Activated T-cell treated with anti-CD3 and anti-CD28 coated beads, Interleukin-2, amount 50 U/mL, for 72 hours (primary cell): ENCODE results near the gene FMN1. TPM values are rescaled to one million over a fixed set of nuclear protein-coding genes. Genes with fewer than 3 reads are reported as not detected.

Experiments used
- ATAC-seq, 2 donors: fragments of 150-1000 bp; cut with Tn5 transposase; replicated peaks in 1 of 2; 2 replicates each; pipeline ENCODE4 v1.10.0; 2021; ENCODE audit warnings: moderate library complexity in 2 of 2, mild to moderate bottlenecking in 1 of 2
- DNase-seq, 2 donors: peaks; one replicate each; pipeline ENCODE4 v3.0.0; 2021 to 2022; ENCODE audit warnings: mixed read lengths in 1 of 2
- H3K27ac Mint-ChIP-seq: one replicate; pipeline ENCODE4 v1.8.0; 2022; ENCODE audit warnings: mild to moderate bottlenecking, moderate library complexity, mixed read lengths
- H3K27me3 Mint-ChIP-seq: one replicate; pipeline ENCODE4 v1.8.0; 2022; ENCODE audit warnings: low read depth, mixed read lengths
- H3K36me3 Mint-ChIP-seq, 2 donors: one replicate each; pipeline ENCODE4 v1.8.0; 2022; ENCODE audit warnings: mixed read lengths in 2 of 2, mild to moderate bottlenecking in 1 of 2; ENCODE audit not compliant: insufficient read depth in 2 of 2
- H3K4me1 Mint-ChIP-seq: one replicate; pipeline ENCODE4 v1.8.0; 2022; ENCODE audit warnings: low read depth, mixed read lengths
- H3K4me3 Mint-ChIP-seq, 2 donors: one replicate each; pipeline ENCODE4 v1.8.0; 2022; ENCODE audit warnings: mild to moderate bottlenecking in 2 of 2, mixed read lengths in 2 of 2, moderate library complexity in 2 of 2
- H3K9me3 Mint-ChIP-seq, 2 donors: one replicate each; pipeline ENCODE4 v1.8.0; 2022; ENCODE audit warnings: mixed read lengths in 2 of 2
- total RNA-seq, 2 donors: library from RNA; stranded (reverse); gene quantifications; one replicate each; pipeline ENCODE4 v1.2.3, GENCODE V29; 2022

Gene FMN1
- total RNA-seq, 2 donors from 2014 or later = 0.74 to 1.1 TPM

DNA sequence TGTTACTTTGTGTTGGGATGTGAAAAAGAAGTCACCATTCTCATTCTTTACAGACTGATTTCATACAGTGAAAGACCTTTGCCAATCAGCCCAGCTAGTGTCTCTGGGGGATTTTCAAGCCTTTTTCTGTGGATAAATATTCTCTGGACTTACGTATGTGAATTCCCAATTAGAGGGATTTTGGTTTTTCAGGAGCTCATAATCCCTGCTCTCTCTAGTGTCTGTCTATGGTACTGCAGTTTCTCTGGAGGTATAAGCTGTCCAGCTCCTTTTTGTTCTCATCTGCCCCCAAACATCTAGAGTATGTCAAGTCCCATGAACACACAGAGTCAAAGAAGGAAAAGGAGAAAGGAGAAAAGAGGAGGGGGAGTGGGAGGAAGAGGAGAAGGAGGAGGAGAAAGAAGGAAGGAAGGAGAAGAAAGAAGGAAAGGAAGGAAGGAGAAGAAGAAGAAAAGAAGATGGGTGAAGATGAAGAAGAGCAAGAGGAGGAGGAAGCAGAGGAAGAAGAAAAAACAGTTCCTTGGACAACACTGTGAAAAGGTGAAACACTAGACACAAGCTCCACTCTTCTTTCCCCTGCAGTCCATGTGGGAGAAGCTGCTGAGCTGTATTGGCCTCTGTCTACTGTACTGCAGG lies 258.1 kb downstream of the FMN1 start:
- Mint-ChIP-seq H3K27me3 (peaks cover 7% of the 10 kb centered on the region), H3K4me1 (no peaks in the 10 kb centered on the region), H3K36me3 (peaks cover 3 to 4% of the 10 kb centered on the region in 2 donors), H3K4me3 (no peak overlapping the region), H3K27ac (no peak overlapping the region), H3K9me3 (peaks cover 0 to 4% of the 10 kb centered on the region in 2 donors)
- ATAC-seq = no peak
- DNase-seq = no peak

DNA sequence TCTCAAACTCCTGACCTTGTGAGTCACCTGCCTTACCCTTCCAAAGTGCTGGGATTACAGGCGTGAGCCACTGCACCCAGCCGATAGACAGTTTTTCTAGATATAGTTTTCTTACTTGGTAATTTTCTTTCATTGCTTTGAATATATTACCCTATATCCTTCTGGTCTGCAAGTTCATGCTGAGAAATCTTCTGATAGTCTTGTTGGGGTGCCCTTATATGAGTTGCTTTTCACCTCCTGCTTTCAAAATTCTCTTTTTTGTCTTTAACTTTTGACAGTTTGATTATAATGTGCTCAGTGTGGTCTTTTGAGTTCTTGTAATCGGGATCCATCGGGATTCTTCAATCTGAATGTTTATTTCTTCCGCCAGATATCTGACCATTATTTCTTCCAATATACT lies 259.4 kb downstream of the FMN1 start:
- Mint-ChIP-seq H3K4me1 (no peaks in the 10 kb centered on the region), H3K4me3 (no peak overlapping the region)
- no peak for ATAC-seq

DNA sequence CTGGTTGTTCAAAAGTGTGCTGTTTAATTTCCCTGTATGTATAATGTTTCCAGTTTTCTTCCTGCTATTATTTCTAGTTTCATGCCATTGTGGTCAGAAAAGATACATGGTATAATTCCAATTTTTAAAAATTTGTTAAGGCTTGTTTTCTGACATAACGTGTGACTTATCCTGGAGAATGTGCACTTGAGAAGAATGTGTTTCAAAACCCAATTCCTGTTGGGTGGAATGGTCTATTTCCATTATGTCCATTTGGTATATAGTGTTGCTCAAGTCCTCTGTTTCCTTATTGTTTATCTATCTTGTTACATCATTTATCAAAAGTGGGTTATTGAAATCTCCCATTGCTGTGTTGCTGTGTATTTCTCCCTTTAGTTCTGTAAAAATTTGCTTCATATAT lies 261.3 kb downstream of the FMN1 start:
- DNase-seq = no peak
- no peak overlapping the region for H3K4me3 Mint-ChIP-seq
- peaks cover 7% of the 10 kb centered on the region for H3K27me3 Mint-ChIP-seq
- no peak overlapping the region for H3K27ac Mint-ChIP-seq
- H3K4me1 Mint-ChIP-seq = no peaks in the 10 kb centered on the region
- peaks cover 0 to 4% of the 10 kb centered on the region in 2 donors for H3K9me3 Mint-ChIP-seq
- no peak for ATAC-seq
- peaks cover 3 to 4% of the 10 kb centered on the region in 2 donors for H3K36me3 Mint-ChIP-seq

More for the DNA sequence above, 259.4 kb downstream of the FMN1 start:
- Mint-ChIP-seq H3K36me3 (peaks cover 3 to 4% of the 10 kb centered on the region in 2 donors), H3K9me3 (peaks cover 0 to 4% of the 10 kb centered on the region in 2 donors), H3K27ac (no peak overlapping the region), H3K27me3 (peaks cover 7% of the 10 kb centered on the region)
- DNase-seq = no peak

DNA sequence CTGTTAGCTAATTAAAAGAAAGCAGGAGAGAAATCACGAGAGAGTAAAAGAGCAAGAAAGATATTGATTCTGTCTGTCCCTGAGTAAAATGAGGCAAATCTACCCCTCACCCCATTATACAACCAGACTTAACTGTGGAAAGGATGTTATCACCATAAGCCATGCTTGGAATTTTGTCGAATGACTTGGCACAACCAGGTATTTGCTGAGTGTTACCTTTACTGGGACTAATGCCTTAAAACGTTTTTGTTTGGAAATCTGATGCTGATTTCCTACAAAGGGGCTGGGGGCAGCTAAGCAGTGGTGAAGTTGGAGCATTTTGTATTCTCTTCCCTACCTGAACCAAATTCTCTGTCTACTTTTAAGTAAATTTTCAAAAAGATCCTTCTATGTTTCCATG lies 265.6 kb downstream of the FMN1 start:
- H3K4me1 Mint-ChIP-seq = no peaks in the 10 kb centered on the region

GRCh38 chr15:32927124-32927523 lies 267.4 kb downstream of the FMN1 start:
- no peaks in the 10 kb centered on the region for H3K36me3 Mint-ChIP-seq
- no peak for ATAC-seq
- no peaks in the 10 kb centered on the region for H3K4me1 Mint-ChIP-seq

More for the DNA sequence above, 265.6 kb downstream of the FMN1 start:
- no peak for ATAC-seq
- DNase-seq = no peak
- H3K9me3 Mint-ChIP-seq = no peaks in the 10 kb centered on the region
- H3K4me3 Mint-ChIP-seq = no peak overlapping the region
- no peaks in the 10 kb centered on the region for H3K27me3 Mint-ChIP-seq
- H3K27ac Mint-ChIP-seq = no peak overlapping the region
- H3K36me3 Mint-ChIP-seq = no peaks in the 10 kb centered on the region

DNA sequence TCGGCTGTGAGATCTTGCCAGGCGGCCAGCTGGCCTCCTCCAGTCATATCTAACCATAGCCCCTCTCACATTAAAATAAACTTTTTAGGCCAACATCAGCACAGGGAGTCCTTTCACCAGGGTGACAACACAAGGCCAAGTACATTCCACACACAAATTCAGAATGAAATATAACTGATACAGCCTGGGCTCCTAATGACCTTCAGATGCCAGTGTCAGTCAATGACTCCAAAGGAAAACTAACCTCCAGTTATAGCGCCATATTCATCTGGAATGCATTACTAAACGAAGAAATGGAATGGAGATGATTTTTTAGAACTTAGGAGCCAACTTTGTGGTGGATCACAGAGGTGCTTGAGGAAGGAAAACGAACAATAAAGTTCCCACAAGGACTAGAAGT lies 271.3 kb downstream of the FMN1 start:
- no peaks in the 10 kb centered on the region for H3K36me3 Mint-ChIP-seq
- no peak for ATAC-seq
- no peaks in the 10 kb centered on the region for H3K9me3 Mint-ChIP-seq
- H3K27ac Mint-ChIP-seq = no peak overlapping the region
- DNase-seq = no peak
- H3K27me3 Mint-ChIP-seq = no peaks in the 10 kb centered on the region
- H3K4me1 Mint-ChIP-seq = no peaks in the 10 kb centered on the region
- no peak overlapping the region for H3K4me3 Mint-ChIP-seq

More at GRCh38 chr15:32927124-32927523, 267.4 kb downstream of the FMN1 start:
- Mint-ChIP-seq H3K27me3 (no peaks in the 10 kb centered on the region), H3K27ac (no peak overlapping the region), H3K4me3 (no peak overlapping the region), H3K9me3 (no peaks in the 10 kb centered on the region)
- no peak for DNase-seq

DNA sequence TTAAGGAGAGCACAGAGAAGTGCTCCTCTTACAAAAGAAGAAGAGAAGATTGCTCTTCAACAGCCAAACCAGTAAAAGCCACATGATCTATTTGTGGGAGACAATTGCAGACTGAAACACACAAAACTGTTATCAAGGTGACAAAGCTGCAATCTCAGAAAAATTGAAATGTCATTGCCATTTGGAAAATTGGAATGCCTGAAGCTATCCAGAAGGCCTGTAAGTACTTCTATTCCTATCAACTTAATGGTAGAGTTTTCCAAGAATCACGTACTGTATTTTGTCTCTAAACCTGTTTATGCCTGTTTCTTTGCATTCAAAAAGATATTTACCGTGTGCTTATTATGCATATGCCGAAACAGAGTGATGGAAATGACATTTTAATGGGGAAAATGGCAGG lies 272.0 kb downstream of the FMN1 start:
- no peaks in the 10 kb centered on the region for H3K27me3 Mint-ChIP-seq
- no peaks in the 10 kb centered on the region for H3K4me1 Mint-ChIP-seq
- no peaks in the 10 kb centered on the region for H3K9me3 Mint-ChIP-seq
- no peak overlapping the region for H3K4me3 Mint-ChIP-seq
- ATAC-seq (no peak), DNase-seq (no peak)
- no peaks in the 10 kb centered on the region for H3K36me3 Mint-ChIP-seq
- H3K27ac Mint-ChIP-seq = no peak overlapping the region

DNA sequence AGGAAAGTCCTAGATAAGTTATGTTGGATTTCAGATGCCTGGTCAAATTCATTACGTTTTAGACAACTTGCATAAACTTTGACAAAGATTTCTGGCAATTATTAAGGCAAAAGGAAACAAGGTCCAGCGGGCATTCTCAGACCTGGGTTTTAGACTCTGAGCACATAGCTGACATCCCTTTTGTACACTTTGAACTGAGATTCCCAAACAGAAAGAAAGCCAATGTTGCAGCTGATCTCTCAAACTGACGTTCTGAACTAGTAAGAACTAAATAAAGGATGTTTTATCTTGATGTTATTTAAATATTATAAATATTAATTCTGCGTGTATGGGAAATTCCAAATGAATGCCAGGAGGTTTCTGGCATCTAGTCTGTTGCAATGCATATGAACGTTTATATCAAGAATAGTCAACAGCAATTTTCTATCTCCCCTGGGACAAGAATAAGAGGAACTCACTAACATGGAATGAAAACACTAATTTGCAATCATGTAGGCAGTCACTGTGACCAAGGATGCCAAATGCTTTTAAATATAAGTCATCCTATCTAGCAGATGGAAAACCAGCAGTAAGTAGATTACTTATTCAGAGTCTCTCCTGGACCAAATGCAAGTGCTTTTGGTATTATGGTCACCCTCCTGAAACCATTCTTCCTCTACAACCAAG lies 274.6 kb downstream of the FMN1 start:
- no peaks in the 10 kb centered on the region for H3K9me3 Mint-ChIP-seq
- no peak overlapping the region for H3K4me3 Mint-ChIP-seq
- H3K4me1 Mint-ChIP-seq = no peaks in the 10 kb centered on the region
- H3K27ac Mint-ChIP-seq = no peak overlapping the region
- DNase-seq (no peak), ATAC-seq (no peak)
- no peaks in the 10 kb centered on the region for H3K27me3 Mint-ChIP-seq
- H3K36me3 Mint-ChIP-seq = no peaks in the 10 kb centered on the region

DNA sequence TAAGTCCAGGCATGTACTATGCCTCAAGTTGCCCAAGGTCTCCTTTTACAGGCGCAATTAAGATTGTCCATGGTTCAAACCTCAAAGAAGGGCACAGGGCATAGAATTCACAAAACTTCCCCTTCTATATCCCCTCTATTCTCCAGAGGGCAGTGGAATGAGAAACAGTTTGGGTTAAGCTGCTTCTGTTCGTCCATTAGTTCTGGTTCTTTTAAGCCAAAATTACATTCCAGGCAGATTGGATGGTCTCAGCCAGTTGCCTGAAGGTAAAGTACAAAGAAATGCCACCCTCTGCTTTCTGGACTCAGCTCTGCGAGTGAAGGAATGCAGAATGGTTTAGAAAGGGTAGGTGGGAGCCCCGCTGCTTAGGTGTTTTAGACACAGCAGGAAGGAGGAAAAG lies 276.0 kb downstream of the FMN1 start:
- no peak for DNase-seq
- ATAC-seq = no peak
- Mint-ChIP-seq H3K4me1 (no peaks in the 10 kb centered on the region), H3K27ac (no peak overlapping the region), H3K36me3 (no peaks in the 10 kb centered on the region), H3K27me3 (no peaks in the 10 kb centered on the region), H3K9me3 (no peaks in the 10 kb centered on the region), H3K4me3 (no peak overlapping the region)

DNA sequence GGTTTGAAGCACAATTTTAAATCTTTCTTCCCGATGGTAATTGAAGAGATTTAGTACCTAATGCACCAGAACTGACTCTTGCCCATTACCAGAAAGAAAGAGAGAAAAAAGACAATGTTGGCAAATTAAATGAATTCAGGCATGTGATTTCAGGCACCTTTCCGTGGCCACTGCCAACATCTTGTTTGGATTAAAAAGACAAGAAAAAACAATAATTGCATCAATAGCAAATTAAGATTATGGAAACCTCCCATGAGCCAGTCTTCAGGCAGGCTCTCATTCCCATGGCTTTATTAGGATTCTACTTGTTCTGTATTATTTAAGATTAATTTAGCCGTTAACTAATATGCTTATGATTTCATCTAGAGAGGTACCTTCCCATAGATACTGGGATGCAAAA lies 283.7 kb downstream of the FMN1 start:
- no peaks in the 10 kb centered on the region for H3K36me3 Mint-ChIP-seq
- DNase-seq (no peak), ATAC-seq (no peak)
- no peak overlapping the region for H3K4me3 Mint-ChIP-seq
- H3K27ac Mint-ChIP-seq = no peak overlapping the region
- no peaks in the 10 kb centered on the region for H3K4me1 Mint-ChIP-seq
- no peaks in the 10 kb centered on the region for H3K27me3 Mint-ChIP-seq
- H3K9me3 Mint-ChIP-seq = no peaks in the 10 kb centered on the region

DNA sequence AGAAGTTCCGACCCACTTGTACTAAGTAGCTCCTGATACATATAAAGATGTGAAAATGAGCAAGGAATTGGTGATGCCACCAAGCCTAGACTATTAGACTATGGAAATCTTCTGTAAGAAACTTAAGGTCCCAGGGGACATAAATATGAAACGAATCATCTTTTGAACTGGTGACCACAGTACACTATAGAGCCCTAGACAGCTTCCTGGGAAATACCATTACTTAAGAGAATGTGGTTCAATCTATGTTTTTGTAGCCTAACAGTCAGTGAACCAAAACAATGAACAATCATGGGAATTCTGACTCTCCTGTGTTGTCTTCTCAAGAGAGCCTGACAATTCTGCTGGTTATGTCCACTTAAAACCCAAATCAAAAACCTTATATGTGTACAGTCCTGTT lies 285.1 kb downstream of the FMN1 start:
- ATAC-seq (no peak), DNase-seq (no peak)
- Mint-ChIP-seq H3K4me3 (no peak overlapping the region), H3K27me3 (no peaks in the 10 kb centered on the region), H3K4me1 (no peaks in the 10 kb centered on the region), H3K36me3 (no peaks in the 10 kb centered on the region), H3K27ac (no peak overlapping the region), H3K9me3 (no peaks in the 10 kb centered on the region)

DNA sequence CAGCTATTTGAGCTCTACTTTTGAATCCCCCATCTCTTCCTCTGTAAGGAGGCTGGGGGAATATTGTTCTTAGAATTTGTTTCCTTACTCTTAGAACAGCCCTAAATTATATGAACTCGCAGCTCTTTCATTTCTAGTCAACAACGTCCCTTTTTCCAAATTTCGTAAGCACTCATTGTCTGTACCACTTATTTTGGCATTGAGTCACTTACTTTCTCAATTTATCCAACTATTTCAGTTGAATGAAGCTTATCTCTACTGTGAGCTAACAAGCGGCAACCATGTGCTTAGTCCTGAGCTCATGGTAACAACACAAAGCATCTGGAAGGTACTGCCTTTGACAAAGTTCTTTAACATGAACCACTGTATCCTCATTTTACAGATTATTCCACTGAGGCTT lies 285.6 kb downstream of the FMN1 start:
- Mint-ChIP-seq H3K36me3 (no peaks in the 10 kb centered on the region), H3K9me3 (no peaks in the 10 kb centered on the region), H3K27ac (no peak overlapping the region), H3K4me3 (no peak overlapping the region), H3K27me3 (no peaks in the 10 kb centered on the region), H3K4me1 (no peaks in the 10 kb centered on the region)
- no peak for ATAC-seq
- no peak for DNase-seq

- Mint-ChIP-seq H3K4me3 (no peak overlapping the region), H3K36me3 (no peaks in the 10 kb centered on the region), H3K27me3 (no peaks in the 10 kb centered on the region), H3K27ac (no peak overlapping the region), H3K4me1 (no peaks in the 10 kb centered on the region), H3K9me3 (no peaks in the 10 kb centered on the region)
- ATAC-seq (no peak), DNase-seq (no peak)
Observed at GRCh38 chr15:32908135-32908801, 286.2 kb downstream of the FMN1 start.
